Activated CD4-positive, CD25-positive, alpha-beta regulatory T cell treated with anti-CD3 and anti-CD28 coated beads, Interleukin-2, amount 50 U/mL, for 16 hours (primary cell): Measurements from ENCODE around the gene EPX.
A peak's percentile ranks its signal among the peaks of the same experiment; 100 is the strongest.

ENCODE experiments used
- DNase-seq: peaks from one replicate; pipeline ENCODE4 v3.0.0-alpha.2; 2020; ENCODE audit warnings: low read depth, low spot score

The EPX gene

DNA sequence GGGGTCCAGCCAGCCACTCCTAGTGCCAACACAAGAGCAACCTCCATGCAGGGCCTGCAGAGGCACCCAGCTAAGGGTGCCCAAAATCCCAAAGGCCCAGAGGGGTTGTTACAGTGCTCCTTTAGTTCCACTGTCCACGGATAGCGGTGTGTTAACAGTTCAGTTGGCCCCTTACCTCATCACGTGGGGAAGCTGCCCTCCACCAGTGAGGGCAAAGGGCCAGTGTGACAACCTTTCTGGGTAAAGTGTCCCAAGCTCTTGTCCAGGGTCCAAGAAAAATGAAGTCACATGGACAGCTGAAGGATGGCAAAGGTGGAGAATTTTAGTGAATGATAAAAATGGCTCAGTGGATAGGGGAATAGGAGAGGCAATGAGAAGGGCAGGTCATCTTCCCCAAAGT, 35.2 kb downstream of the EPX start:
- no peak for DNase-seq

DNA sequence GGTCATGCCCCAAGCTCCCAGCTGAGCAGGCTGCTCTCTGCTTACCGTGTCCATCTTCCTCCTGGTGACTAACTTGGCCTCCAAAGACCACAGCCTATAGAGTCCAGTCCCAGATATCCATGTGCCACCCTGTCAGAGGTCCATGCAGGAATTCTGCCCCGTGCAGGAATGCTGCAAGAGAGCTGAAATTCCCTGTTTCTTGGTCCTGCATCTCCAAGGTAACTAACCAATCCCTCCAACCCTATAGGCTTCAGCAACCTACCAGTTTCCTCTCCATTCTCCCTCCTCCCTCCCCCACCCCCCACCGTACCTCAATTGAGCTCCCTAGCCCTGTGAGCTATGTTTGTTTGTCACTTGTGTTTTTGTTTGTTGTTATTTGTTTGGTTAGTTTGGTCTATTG, 36.2 kb downstream of the EPX start:
- no peak for DNase-seq

DNA sequence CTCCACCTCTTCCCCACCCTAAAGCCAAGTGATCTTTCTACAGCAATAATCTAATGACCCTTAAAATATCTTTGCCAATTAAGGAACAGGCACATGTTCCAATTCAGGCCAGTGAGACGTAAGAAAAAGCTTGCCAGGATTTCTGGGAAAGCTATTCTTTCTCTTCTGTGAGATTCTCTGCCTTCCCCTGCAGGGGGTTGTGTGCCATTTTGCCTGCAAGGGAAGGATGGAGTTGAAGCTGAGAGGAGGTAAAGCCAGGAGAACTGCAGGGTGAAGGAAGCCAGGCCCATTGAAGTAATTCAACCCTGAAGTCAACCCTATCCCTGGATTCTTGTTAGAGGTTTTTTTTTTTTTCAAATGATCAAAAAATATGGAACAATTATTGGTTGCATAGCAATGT, 36.9 kb downstream of the EPX start:
- DNase-seq, result no peak

DNA sequence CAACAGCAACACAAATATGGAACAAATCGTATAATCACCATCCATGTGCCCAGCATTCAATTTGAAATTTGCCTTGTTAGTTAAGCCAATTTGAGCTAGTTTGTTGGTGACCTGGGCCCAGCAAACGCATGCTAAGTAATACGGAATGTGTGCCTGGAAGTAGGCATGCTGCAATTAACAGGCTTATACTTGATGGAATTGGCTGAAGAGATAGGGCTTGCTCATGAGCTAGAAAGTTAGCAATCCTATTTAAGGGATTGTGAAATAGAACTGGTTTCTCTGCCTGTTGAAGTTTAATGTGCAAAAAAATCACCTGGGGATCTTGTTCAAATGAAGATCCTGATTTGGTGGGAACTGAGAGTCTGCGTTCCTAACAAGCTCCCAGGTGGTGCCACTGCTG, 37.4 kb downstream of the EPX start:
- no peak for DNase-seq

DNA sequence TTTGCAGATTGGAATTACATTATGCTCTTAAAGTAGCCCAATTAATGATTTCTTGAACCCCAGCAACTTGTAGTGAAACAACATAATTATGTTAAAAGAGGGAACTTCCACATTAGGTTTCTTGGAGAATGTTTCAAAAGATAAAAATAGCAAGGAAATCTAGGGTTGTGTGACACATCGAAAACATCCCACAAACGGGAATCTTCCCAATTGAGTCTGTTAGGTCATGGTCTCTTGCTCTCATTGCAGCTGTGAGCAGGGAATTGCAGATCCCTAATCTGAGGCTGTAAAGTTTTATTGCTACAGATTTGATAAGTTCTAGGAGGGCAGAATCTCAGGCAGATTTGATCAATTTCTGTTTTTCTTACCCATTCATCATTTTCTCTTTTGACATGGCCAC, 39.1 kb downstream of the EPX start:
- no peak for DNase-seq

DNA sequence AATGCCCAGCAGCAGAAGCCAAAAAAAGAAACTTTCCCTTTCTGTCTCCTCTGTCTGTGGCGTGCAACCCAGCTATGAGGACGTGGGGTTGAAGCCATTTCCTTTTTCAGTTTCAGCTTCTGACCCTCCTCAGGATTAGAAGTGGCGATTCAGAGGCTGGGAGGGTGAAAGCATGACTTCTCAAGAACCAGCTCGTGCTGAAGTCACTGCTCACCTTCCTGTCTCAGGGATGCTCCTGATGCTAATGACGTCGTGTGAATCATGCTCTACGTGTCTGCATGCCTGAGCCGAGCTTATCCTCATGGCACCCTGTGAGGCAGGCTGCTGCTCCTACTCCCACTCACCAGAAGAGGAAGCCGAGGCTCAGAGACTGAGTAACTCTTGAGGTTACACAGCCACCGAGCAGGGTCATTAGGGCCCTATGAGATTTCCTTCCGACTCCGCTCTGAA, 40.2 kb downstream of the EPX start:
- DNase-seq, result no peak

DNA sequence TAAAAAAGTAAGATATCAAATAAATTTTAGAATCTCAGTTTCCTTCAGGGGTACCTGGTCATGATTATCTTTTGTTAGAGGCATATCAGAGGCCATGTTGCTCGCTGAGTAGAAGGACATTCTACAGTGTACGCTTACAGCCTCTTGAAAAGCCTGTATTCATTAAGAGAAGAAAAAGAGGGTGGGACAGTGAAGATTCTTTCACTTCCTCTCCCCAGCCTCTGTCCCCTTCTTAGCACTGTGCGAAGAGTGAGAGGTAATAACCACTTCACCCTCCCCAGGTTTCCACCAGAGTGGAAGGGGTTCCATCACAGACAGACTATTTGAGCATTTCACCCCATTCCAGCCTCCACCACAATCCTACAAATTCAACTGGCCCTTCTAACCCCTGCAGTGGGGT, 41.0 kb downstream of the EPX start:
- DNase-seq, result no peak

DNA sequence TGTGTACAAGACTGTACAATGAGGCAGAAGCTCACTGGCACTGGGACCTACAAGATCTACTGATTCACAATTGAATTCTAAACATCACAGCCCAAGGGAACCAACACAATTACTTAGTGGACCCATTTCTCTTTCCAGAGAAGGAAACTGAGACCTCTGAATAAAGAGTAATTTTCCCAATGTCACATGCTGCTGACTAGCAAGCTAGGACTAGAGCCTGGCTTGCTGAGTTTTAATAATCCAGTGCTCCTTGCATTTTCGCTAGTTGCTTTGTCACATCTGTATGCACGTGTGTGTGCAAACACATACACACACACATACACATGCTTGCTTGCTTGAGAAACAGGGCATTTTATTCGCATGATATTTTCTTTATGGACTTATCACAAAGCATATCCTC, 42.0 kb downstream of the EPX start:
- DNase-seq, result no peak

DNA sequence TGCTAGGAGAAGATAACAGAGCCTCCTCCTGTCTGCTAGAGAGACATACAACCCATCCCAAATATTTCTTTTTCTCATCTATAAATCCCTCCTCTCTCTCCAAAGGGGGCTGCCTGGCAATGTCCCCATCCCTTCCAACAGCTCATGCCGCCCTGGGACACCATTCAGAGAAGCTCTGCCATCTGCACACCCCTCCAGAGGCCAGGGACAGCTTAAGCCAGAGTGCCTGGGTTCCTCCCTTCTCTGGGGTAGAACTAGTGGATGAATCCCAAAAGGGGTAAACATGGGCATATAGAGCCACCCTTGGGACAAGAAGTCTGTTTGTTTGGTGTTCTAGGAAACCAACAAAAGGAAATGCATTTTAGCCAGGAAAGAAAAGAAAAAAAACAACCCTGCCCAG, 43.3 kb downstream of the EPX start:
- DNase-seq, result no peak

DNA sequence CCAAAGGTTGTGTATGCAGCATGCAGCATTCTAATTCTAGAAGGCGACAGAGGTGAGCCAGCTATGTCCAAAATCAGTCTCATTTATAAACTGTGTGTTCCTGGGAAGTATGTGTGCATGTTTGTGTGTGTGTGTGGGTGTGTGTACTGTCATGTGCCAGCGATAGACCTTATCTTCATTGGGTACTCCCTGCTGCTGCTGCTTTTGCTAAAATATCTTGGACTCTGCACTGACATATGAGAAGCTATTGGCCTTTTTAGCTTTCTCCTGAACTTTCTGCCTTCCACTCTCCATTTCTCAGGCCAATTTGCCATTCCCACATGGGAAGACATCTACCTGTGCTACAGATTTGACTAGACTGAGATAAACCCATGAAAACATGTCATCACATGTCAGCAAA, 43.9 kb downstream of the EPX start:
- DNase-seq, result no peak

DNA sequence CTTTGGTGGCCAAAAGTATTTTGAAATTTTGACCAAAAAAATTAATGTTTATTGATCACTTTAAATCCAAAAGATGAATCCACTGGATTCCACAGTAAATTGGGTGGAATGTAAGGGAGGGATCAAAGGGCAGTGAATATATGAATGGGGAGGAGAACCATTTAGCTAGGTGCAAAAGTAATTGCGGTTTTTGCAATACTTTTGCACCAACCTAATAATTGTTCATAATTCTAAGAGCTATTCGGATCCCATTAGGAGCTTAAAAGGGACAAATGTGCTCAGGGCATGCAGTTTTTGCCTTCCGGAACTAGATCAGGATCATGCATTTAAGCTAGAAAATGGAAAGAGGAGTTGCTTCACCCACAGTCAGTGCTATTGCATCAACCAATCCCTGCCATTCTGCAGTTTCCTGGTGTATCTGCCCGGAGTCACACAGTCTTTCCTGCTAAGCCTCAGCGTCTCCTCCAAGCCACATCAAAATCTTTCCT, 45.7 kb downstream of the EPX start, which contains the start of gene LPO:
LPO (plus strand) TSS at position 438 of the 488 bp plus-strand sequence. CDS start 4,396 bp downstream, outside the sequence.
- DNase-seq, result no peak

DNA sequence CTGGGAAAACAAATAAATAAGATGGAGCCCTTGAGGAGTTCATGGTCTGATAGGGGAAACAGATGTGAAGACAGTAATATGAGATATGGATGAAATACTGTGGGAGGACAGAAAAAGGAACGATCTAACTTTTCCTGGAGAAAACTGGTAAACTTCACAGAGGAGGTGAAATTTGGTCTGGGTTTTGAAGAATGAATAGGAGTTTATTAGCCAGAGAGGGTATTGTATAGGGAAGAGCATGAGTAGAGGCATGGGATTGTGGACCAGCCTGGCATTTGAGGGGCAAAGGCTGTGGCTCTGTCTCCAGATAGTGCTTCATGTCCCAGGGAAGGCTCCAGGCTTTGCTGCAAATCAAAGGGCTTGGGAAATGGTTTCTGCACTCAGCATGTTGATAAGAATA, 47.5 kb downstream of the EPX start:
- DNase-seq, result no peak

DNA sequence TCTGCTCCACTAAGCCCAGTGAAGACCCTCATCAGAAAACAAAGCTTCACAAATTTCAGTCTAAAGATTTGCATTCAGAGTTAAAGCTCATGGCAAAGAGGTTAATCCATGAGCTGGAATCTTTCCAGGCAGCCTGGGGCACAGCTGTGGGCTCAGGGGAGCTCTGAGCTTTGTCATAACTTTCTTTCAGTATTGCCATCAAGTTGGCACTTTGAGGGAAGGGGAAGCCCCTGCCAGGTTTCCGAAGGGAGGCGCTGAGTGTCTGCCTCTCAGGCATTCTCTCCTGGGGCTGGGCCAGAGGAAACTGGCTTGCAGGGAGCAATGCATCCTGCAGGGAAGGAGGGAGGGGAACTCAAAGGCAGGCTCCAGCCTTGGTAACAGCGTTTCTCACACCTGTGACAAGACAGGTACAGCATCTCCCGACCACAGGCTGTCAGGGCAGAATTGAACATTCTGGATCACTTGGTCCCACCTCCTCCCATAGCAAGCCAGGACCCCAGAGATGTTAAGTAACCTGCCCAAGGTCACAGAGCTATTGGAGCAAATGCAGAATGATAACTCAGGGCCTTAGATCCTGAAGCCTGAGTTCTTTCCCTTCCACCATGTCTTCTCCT, 49.8 kb downstream of the EPX start:
- no peak for DNase-seq

DNA sequence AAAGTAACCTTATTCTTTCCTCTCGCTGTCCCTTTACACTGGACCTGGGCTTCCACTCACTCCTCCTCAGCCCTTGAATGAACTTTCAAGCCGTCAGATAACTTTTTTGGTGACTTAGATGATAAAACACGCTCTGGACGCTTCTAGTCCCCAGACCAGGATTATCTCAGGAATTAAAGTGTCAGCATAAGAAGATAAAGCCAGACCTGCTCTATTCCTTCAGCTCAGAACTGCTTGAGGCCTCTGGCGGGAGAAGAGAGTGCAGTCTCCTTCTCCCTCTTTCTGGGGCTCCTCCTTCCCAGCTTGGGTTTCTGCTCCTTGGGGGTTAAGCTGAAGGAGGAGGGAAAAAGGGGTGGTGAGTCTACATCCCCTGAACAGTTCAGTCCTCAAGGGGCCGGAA, 52.4 kb downstream of the EPX start:
- DNase-seq, result no peak

DNA sequence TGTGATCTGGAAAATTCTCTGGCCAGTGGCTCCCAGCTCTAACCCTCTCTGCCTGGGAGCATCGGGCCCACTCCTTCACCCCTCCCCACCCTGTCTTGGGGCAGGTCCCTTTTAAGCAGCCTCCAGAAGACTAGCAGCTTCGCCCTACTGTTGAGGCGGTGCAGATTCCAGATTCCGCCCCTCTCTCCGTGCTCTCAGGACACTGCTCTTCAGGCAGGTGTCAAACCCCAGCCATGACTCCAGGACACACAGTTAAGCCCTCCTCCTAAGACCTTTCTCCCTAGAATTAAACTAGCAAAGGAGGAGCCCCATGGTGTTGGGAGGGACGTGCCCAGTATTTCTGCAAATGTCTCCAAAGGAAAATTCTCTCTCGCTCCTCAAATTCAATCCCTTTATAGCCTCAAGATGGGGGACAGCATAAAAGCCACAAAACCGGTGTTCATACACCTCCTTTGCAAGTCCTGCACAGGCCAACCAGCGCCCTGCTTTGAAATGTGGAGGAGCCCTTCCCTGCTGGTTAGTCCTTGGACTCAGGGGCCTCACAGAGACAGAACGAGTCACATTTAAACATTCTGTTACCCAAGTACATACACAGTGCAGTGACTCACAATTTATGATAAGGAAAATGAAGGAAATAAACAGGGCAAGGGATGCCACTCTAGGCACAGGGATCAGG, 53.0 kb downstream of the EPX start:
- DNase-seq, result no peak

DNA sequence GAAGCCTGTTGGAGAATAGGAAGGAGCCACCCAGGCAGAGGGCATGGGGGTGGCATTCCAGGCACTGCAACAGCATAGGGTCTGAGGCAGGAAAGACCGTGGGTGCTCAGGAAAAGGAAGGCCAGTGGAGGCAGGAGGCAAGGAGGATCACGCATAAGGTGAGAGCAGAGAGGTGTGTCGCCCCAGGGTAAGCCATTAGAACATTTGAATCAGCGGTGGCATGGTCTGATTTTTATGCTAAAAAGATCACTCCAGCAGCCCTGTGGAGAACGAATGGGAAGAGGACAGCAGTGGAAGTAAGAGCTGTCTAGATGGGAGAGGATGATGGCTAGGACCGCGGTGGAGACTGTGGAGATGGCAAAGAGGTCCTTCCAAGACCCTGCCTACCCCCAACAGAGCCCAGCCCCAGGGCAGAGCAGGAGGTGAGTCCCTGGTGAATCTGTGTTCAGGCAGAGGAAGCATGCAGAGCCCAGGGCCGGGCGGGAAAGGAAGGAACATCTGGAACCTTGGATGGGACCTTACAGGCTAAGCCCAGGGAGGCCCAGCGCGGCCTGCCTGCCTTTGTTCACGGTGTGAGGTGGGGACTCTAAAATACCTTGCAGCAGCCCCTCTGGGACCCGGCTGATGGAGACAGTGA, 53.7 kb downstream of the EPX start:
- DNase-seq, result no peak

DNA sequence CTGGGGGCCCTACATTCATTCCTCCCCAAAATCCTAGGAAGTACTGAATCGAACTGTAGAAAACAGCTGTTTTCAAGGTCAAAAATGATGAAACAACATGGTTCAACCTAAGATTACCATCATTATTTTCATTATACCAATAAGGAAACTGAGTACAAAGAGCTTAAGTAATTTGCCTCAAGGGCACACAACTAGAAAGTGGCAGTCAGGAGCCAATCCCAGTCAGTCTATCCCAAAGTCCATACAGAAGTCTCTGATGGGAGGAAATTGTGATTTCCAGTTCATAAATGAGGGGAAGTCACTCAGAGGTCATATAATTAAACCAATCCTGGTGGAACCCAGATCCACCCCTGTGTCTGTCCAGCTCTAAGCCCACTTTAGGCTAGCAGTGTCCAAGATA, 54.3 kb downstream of the EPX start:
- DNase-seq, result no peak

DNA sequence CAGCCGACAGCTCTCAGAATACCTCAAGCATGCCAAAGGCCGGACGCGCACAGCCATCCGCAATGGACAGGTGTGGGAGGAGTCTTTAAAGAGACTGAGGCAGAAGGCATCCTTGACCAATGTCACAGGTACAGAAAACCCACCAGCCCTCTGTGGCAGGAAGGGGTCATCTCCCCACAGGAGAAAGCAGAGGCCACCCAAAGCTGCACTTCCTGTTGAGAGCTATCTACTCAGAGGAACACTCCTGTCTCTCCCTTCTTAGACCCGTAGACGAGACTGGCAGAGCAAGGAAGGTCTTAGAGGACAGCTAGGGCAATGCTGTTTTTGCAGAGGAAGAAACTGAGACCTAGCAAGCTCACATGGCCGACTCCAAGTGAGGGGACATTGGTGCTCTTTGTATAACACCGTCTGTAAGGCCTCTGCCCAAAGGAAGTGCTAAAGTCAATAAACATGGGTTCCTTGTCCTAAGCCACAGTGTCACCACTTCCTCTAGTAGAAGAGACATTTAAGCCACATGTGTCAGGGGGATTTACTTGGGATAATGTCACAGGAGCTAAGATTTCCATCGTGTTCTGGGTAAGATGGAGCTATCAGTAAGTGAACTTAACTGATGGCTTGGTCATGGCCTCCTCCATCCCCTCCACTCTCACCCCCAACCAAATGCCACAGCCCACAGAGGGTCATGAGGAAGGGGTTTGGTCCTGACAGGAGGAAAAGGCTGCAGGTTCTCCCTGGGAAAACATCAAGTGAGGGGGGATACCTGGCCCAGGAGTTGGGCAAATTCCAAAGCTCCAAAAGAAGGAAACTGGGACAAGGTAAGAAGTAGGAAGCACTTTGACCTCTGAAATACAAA, 55.2 kb downstream of the EPX start:
- no peak for DNase-seq

DNA sequence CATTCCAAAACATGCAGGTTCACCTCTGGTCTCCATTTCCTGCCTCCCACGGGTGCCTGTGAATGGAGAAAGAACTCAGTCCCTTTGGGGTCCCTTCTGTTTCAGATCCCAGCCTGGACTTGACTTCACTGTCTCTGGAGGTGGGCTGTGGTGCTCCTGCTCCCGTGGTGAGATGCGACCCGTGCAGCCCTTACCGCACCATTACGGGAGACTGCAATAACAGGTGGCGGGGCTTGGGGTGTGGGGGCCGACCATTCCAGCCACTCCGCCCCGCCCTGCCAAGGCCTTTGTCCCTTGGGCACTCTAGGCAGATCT, 56.4 kb downstream of the EPX start:
- DNase-seq, result no peak

DNA sequence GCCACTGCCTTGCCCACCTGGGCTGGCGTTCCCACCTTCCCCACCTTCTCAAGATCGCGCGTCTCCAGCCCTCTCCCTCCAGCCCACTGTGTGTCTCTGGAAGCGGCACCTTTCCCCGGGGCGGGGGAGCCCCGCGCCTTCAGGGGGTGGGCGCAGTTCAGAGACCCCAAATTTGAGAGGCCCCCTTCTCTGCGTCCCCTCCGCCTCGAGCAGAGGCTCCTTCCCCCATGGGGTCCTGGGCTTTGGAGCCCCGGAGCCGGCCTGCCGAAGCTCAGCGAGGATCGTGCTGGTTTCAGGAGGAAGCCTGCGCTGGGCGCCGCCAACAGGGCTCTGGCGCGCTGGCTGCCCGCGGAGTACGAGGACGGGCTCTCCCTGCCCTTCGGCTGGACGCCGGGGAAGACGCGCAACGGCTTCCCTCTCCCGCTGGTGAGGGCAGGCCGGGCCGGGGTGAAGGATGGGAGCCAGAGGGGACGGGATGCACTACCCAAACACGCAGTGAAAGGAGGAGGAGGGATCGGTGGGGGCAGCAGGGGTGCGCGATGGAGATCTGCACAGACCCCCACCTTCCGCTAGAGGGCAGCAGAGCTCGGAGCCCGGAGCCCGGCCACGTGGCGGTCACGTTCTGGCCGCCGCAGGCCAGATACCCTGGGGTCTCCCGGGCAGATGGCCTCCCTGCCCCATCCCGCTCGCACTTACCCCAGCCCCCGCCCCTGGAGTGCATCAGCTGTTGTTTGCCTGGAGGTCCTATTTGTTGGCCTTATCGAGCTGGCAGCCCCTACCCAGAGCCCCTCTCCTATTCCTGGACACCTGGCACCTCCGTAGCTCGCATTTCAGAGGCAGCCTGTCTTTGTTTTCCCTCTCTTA, 57.0 kb downstream of the EPX start:
- DNase-seq, result peak; percentile 56

DNA sequence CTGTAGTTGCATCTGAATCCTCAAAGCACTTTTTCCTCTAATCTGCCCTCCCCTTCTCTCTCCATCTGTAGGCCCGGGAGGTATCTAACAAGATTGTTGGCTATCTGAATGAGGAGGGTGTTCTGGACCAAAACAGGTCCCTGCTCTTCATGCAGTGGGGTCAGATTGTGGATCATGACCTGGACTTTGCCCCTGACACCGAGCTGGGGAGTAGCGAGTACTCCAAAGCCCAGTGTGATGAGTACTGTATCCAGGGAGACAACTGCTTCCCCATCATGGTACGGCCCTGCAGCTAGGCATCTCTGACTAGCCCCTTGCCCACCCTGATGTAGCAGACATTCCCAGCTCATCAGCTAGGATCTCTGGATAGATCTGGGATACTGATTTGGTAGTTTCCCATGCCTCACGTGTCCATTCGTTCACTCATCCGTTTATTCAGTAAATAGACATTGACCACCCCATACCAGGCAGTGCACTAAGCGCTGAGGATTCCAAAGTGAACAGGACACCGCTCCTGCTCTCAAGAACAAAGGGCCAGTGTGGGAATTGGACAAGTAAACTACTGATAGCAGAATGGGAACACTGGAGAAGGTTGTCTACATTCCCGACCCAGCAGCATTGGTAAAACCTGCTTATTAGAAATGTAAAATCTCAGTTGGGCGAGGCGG, 58.0 kb downstream of the EPX start:
- DNase-seq, result no peak
